Mesothelial cell of epicardium (in vitro differentiated cells): ENCODE measurements around the gene C14orf119. TPM values are rescaled to one million over a fixed set of nuclear protein-coding genes. Genes with fewer than 3 reads are reported as not detected.
A peak's percentile ranks its signal among the peaks of the same experiment; 100 is the strongest.

ENCODE experiments used
- DNase-seq, 2 experiments: peaks; one replicate each; pipeline ENCODE4 v3.0.0; 2021; ENCODE audit warnings: low spot score in 2 of 2; ENCODE audit not compliant: unreplicated experiment in 2 of 2
- H3K27ac Mint-ChIP-seq: 2 replicates; pipeline ENCODE4 v1.8.0; 2021; ENCODE audit warnings: mixed read lengths
- H3K27me3 Mint-ChIP-seq: 2 replicates; pipeline ENCODE4 v1.8.0; 2021; ENCODE audit warnings: low read depth, mixed read lengths
- H3K36me3 Mint-ChIP-seq: 2 replicates; pipeline ENCODE4 v1.8.0; 2021; ENCODE audit warnings: mixed read lengths
- H3K4me1 Mint-ChIP-seq: 2 replicates; pipeline ENCODE4 v1.8.0; 2021; ENCODE audit warnings: mixed read lengths
- H3K4me3 Mint-ChIP-seq: 2 replicates; pipeline ENCODE4 v1.8.0; 2021; ENCODE audit warnings: mild to moderate bottlenecking, moderate library complexity, mixed read lengths
- H3K9me3 Mint-ChIP-seq: 2 replicates; pipeline ENCODE4 v1.8.0; 2021; ENCODE audit warnings: mixed read lengths
- CTCF ChIP-seq: fragments of 200-600 bp; sonication (generic); IDR thresholded peaks from one replicate; pipeline ENCODE4 v1.5.0; 2021; ENCODE audit warnings: antibody characterized with exemption; ENCODE audit not compliant: unreplicated experiment
- total RNA-seq: library from RNA; stranded (reverse); gene quantifications from 3 replicates; pipeline ENCODE4 v1.2.1, GENCODE V29; 2021

Gene C14orf119
- total RNA-seq, 1 donor from 2014 or later, result 45.6 TPM

DNA sequence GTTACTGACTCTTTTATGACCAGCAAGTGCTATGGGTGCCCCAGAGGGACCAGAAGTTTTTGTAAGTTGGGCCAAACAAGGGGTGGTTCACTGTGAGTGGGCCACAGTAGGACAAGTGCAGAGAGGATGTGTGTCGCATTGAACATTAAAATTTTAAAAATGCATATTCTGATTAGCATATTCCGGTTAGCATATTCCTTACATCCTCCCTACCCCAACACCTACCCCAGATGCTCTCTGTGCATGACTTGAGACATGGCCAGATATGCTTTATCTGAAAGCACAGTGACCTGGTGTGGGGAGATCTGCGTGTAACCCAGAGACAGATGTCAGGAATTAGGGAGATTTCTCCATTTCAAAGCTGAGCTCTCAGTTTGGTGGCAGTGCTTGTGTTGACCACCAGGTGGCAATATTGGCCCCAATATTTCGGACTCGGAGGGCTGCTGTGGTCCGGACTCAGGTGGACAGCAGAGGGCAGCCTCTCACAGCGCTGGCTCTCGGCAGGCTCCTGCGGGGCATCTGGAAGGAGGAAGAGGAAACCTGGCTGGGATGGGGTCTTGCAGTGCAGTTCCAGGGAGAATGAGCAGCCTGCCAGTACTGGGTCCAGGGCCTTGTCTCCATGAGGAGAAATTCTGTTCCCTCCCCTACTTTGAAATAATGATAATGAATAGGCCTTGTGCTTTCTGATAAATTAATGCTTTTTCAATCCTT is 25.4 kb downstream of the C14orf119 start:
- peak; percentile 76 to 90 for DNase-seq
- TF ChIP-seq CTCF, result peak; percentile 100
- Mint-ChIP-seq H3K36me3 (peaks cover 2% of the 10 kb centered on the region), H3K9me3 (no peaks in the 10 kb centered on the region), H3K4me3 (no peak overlapping the region), H3K27me3 (no peaks in the 10 kb centered on the region), H3K27ac (peak overlapping the region; percentile 9), H3K4me1 (peaks cover 17% of the 10 kb centered on the region)

- no peak for DNase-seq
- Mint-ChIP-seq H3K27ac (peak overlapping the region; percentile 9), H3K9me3 (no peaks in the 10 kb centered on the region), H3K36me3 (peaks cover 2% of the 10 kb centered on the region), H3K4me1 (peaks cover 17% of the 10 kb centered on the region), H3K27me3 (no peaks in the 10 kb centered on the region), H3K4me3 (no peak overlapping the region)
- TF ChIP-seq CTCF, result no peak
Measured at GRCh38 chr14:23121361-23121771, 26.1 kb downstream of the C14orf119 start.

GRCh38 chr14:23122086-23122485 is 26.8 kb downstream of the C14orf119 start:
- Mint-ChIP-seq H3K9me3 (no peaks in the 10 kb centered on the region), H3K27me3 (no peaks in the 10 kb centered on the region), H3K4me1 (peaks cover 17% of the 10 kb centered on the region), H3K27ac (no peak overlapping the region), H3K4me3 (no peak overlapping the region), H3K36me3 (peaks cover 2% of the 10 kb centered on the region)
- no peak for DNase-seq
- no peak for TF ChIP-seq CTCF

- no peak for TF ChIP-seq CTCF
- peaks cover 17% of the 10 kb centered on the region for H3K4me1 Mint-ChIP-seq
- no peak for DNase-seq
- no peaks in the 10 kb centered on the region for H3K27me3 Mint-ChIP-seq
- peaks cover 7% of the 10 kb centered on the region for H3K36me3 Mint-ChIP-seq
- no peak overlapping the region for H3K27ac Mint-ChIP-seq
- H3K4me3 Mint-ChIP-seq, result no peak overlapping the region
- H3K9me3 Mint-ChIP-seq, result no peaks in the 10 kb centered on the region
Measured at GRCh38 chr14:23123419-23123818, 28.1 kb downstream of the C14orf119 start.

- Mint-ChIP-seq H3K4me1 (peaks cover 17% of the 10 kb centered on the region), H3K27me3 (no peaks in the 10 kb centered on the region), H3K36me3 (peaks cover 15% of the 10 kb centered on the region), H3K4me3 (no peak overlapping the region), H3K27ac (peak overlapping the region; percentile 74), H3K9me3 (no peaks in the 10 kb centered on the region)
- DNase-seq, result no peak
- TF ChIP-seq CTCF, result no peak
Measured at GRCh38 chr14:23124337-23124954, 29.1 kb downstream of the C14orf119 start.
